Measurements from ENCODE around the gene F10.
"Not testable (repeated sequence)": the region's sequence is repeated elsewhere in the genome, so short reads cannot be mapped to it uniquely, and the experiment has no call there.

F10 gene

DNA sequence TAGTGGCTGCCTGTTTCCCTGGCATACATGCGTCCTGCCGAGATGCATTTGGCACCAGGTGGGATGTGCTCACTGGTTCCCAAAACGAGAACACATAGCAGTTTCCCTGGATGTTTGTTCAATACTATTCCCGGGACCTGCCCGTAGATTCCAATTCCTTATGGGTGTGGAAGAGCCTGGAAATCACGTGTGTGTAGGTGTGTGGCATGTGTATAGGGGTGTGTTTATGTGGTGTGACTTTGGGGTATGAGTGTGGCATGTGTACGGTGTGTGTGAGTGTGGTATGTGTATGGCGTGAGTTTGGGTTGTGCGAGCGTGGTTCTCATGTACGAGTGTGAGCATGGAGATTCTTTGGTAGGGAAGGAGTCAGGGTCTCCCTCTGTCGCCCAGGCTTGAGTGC, 19.9 kb upstream of the F10 start:
- DNase-seq: no peak

- DNase-seq: no peak
Observed at GRCh38 chr13:113103646-113104045, 19.0 kb upstream of the F10 start.

DNA sequence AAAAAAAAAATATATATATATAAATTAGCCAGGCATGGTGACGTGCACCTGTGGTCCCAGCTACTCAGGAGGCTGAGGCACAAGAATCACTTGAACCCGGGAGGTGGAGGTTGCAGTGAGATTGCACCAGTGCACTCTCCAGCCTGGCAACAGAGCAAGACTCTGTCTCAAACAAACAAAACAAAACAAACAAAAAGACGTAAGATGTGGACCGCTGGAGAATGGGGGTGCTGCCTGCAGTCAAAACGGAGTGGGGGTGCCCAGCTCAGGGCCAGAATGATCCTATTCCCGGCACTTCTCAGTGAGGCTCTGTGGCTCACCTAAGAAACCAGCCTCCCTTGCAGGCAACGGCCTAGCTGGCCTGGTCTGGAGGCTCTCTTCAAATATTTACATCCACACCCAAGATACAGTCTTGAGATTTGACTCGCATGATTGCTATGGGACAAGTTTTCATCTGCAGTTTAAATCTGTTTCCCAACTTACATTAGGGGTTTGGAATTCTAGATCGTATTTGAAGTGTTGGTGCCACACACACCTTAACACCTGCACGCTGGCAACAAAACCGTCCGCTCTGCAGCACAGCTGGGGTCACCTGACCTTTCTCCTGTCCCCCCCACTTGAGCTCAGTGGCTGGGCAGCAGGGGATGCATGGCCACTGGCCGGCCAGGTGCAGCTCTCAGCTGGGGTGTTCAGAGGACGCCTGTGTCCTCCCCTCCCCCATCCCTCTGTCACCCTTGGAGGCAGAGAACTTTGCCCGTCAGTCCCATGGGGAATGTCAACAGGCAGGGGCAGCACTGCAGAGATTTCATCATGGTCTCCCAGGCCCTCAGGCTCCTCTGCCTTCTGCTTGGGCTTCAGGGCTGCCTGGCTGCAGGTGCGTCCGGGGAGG, 17.3 kb upstream of the F10 start, which contains the start of gene F7:
Gene F7, plus strand, starts transcription at position 760 of the 889 bp plus-strand sequence. Its CDS starts 51 bp downstream, at position 811.
- no peak for DNase-seq

DNA sequence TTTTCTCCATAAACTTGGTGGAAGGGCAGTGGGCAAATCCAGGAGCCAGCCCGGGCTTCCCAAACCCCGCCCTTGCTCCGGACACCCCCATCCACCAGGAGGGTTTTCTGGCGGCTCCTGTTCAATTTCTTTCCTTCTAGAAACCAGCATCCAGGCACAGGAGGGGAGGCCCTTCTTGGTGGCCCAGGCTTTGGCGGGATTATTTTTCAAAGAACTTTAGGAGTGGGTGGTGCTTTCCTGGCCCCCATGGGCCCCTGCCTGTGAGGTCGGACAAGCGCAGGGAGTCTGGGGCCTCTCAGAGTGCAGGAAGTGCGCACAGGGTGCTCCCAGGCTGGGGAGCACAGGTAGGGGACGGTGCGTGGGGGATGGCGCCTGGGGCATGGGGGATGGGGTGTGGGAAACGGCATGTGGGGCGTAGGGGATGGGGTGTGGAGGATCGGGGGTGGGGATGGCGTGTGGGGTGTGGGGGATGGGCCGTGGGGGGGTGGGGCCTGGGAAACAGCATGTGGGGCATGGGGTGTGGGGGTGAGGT, 16.6 kb upstream of the F10 start:
- no peak for DNase-seq

DNA sequence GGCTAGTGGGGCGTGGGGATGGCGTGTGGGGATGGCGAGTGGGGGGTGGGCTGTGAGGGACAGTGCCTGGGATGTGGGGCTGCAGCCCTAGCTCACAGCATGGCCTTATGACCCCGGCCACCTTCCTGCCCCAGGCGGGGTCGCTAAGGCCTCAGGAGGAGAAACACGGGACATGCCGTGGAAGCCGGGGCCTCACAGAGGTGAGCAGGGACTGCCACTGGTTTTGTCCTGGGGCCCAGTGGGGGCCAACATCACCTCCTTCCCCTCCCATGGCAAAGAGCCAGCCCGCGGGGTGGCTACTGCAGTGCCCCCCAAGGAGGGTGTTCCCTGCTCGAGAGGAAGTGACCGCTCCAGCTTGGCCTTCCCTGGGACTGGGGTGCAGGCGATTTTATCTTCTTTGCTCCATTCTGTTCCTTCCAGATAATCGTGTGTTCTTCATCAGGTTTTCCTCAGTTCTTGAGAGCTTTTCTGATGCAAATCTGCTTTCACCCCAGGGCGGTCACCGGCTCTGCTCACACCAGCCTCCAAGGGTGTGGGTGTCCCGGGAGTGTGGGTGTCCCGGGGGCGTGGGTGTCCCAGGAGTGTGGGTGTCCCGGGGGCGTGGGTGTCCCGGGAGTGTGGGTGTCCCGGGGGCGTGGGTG, 15.8 kb upstream of the F10 start:
- DNase-seq: no peak

DNA sequence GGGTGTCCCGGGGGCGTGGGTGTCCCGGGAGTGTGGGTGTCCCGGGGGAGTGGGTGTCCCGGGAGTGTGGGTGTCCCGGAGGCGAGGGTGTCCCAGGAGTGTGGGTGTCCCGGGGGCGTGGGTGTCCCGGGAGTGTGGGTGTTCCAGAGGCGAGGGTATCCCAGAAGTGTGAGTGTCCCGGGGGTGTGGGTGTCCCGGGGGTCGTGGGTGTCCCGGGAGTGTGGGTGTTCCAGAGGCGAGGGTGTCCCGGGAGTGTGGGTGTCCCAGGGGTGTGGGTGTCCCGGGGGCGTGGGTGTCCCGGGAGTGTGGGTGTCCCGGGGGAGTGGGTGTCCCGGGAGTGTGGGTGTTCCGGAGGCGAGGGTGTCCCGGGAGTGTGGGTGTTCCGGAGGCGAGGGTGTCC, 14.1 kb upstream of the F10 start:
- not testable (repeated sequence) for DNase-seq

- DNase-seq: no peak
Observed at GRCh38 chr13:113109151-113110047, 13.2 kb upstream of the F10 start.

DNA sequence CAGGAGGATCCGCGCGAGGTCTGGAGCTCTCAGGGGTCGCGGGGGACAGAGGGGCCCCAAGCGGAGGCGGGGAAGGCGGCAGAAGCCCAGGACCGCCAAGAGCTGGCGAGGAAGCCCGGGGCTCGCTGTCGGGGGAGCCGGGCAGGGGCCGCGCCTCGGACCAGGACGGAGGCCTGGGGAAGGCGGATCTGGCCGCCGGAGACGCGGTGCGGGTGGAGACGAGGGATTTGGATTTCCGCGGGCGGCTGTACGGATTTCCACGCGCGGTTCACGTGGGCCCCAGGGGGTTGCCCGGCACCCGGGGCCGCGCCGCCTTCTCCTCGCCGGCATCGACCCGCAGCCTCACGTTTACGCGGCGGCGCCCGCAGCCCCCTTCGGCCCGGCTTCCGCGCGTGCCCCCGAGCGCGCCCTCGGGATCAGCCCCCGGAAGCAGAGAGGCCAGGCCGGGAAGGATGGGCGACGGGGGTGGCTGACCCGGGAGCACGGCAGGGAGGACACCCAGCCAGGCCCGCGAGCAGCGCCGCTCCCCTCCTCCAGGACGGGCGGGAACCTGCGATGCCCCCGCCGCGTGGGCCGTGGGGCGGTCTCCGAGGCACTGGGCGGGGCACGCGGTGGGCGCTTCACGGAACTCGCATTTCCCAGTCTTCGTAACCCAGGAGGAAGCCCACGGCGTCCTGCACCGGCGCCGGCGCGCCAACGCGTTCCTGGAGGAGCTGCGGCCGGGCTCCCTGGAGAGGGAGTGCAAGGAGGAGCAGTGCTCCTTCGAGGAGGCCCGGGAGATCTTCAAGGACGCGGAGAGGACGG, 12.3 kb upstream of the F10 start:
- peak; percentile 11 for DNase-seq

- DNase-seq: no peak
Observed at GRCh38 chr13:113110852-113111315, 11.7 kb upstream of the F10 start.

- DNase-seq: not testable (repeated sequence)
Observed at GRCh38 chr13:113111821-113112220, 10.8 kb upstream of the F10 start.

- not testable (repeated sequence) for DNase-seq
Observed at GRCh38 chr13:113112475-113112874, 10.1 kb upstream of the F10 start.

DNA sequence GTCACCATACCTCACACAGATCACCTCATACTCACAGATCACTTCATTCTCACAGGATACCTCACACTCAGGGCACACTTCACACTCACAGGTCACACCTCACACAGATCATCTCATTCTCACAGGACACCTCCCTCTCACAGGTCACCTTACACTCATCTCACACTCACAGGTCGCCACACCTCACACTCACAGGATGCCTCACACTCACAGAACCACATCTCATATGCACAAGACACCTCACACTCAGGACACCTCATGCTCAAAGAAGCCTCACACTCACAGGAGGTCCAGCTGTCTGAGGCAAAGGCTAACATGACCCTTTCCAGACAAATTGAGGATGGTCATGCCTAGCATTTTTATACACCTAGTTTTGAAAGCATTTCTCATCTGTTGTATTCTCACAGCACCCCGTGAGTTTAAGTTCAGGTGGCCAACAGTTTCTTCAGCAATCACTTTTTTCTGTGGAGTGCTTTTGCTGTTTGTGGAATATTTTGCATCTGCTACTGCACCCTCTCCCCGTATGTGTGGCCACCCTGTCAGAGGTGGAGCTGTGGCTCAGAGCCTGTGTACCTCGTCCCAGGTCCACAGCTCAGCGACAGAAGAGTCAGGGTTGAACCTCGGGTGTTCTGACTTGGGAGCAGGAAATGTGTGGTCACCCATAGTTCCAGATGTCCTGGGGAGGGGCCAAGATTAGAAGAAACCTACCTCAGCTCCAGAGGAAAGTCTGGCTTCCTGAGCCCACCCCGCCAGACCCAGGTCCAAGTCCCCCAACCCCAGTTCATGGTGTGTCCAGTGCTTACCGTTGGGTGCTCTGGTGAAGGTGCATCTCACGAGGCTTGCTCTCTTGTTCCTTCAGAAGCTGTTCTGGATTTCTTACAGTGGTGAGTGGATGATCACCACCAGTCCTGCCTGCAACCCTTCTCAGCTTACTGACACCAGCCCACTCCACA, 9.4 kb upstream of the F10 start:
- DNase-seq: no peak

DNA sequence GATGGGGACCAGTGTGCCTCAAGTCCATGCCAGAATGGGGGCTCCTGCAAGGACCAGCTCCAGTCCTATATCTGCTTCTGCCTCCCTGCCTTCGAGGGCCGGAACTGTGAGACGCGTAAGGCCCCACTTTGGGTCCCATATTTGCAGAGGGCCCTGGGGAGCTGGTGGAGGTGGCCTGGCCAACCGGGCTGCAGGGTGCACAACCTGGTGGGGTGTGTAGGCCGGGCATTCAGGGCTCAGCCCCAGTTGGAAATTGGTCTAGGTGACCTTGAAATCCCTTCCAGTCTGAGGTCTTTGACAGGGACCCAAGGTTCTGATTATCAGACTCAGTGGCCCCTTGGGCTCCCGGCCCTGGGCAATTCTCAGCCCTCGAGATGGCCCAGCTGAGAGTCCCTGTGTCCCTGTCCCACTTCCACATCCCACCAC, 8.7 kb upstream of the F10 start:
- no peak for DNase-seq

- DNase-seq: no peak
Observed at GRCh38 chr13:113114511-113115362, 7.9 kb upstream of the F10 start.

DNA sequence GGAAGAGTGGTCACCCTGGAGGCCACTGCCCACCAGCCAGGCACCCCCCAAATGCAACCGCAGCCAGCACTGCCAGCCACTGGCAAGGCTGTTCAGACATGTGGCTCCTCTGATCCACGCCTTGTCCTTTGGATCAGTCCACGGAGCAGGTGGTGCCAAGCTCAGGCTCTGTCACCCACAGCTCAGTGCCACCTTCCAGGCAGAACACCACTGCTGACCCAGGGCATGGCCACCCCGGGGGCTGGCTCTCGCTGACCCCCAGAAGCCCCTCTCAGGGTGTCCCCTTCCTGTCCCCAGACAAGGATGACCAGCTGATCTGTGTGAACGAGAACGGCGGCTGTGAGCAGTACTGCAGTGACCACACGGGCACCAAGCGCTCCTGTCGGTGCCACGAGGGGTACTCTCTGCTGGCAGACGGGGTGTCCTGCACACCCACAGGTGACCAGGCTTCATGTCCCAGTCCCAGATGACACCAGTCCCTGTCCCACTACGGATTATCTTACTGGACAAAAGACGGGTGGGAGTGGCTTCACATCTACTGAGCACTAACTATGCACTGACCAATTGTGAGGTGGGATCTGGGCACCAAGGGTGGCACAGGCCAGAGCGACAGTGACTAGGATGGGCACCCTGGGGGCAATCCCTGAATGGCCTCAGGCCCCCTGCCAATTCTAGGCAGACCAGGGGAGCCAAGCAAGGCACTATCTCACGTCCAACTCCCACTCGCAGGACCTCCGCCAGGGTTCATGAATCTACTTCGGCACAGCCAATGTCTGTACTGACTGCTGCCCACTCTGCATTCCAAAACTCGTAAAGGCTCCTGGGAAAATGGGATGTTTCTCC, 7.0 kb upstream of the F10 start:
- no peak for DNase-seq

- DNase-seq: no peak
Observed at GRCh38 chr13:113116206-113116800, 6.3 kb upstream of the F10 start.

- DNase-seq: no peak
Observed at GRCh38 chr13:113116871-113117271, 5.7 kb upstream of the F10 start.

DNA sequence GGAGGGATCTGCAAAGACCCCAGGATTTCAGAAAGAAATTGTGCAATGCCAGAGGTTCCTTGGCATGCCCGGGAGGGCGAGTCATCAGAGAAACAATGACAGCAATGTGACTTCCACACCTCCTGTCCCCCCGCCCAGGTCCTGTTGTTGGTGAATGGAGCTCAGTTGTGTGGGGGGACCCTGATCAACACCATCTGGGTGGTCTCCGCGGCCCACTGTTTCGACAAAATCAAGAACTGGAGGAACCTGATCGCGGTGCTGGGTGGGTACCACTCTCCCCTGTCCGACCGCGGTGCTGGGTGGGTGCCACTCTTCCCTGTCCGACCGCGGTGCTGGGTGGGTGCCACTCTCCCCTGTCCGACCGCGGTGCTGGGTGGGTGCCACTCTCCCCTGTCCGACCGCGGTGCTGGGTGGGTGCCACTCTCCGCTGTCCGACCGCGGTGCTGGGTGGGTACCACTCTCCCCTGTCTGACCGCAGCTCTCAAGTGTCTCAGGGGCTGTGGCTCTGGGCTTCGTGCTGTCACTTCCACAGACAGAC, 5.2 kb upstream of the F10 start:
- peak; percentile 20 for DNase-seq
